ENCODE results near the gene ZMPSTE24.

- TF ChIP-seq CTCF (IDR thresholded peaks at IDR 0.05) (no peak), POLR2A (IDR thresholded peaks at IDR 0.05) (no peak)
Observed at GRCh38 chr1:40226192-40226591, 31.8 kb upstream of the ZMPSTE24 start.

All from vagina (tissue), 2 donors.